UCSD-AML1 (cell line): Measurements from ENCODE around the gene TAF11L11.
"Not testable (repeated sequence)": the region's sequence is repeated elsewhere in the genome, so short reads cannot be mapped to it uniquely, and the experiment has no call there.

Experiments used
- DNase-seq: peaks from one replicate; lab custom pipeline; 2025; ENCODE audit not compliant: unreplicated experiment; lab: John Stamatoyannopoulos, UW

TAF11L11 gene

DNA sequence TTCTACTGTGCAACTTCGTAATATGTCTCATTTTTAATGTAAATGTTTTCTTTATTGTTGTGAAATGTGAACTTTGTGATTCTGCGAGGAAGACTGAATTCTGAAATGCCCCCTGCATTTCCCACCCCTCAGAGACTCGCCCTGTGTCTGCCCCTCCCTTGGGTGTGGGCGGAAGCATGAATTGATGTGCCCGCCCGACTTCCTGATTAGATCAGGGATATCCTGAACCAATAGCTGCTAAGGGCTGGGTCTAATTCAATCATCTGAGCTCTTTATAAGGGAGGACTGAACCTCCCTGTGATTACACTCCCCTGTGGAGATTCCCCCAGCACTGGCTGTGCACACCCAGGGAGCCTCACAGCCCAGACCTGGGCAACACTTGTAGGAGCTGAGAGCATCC, at the start of gene TAF11L11:
Gene TAF11L11 (plus strand): TSS at position 304 of the 400 bp plus-strand sequence.
- DNase-seq: not testable (repeated sequence)

DNA sequence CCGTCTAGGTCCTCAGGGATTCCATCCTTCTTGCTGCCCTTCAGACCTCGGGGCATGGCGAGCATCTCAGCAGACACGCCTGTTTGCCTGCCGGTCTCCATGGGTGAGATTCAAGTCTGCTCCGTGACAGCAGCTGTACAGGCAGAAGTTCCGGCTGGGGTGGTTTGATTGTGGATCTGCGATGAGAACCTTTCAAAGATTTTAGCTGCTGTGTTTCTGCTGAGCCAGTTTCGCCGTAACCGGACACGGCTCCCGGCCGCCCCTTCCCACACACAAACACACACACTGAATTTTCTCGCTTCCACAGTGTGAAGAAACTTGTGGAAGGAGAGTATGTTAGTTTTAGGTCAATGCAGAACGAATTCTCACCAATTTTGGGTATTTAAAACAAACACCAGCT, 18.3 kb upstream of the TAF11L11 start, which contains the start of gene TAF11L7:
Gene TAF11L7 (minus strand): TSS at position 101 of the 400 bp plus-strand sequence.
- not testable (repeated sequence) for DNase-seq

DNA sequence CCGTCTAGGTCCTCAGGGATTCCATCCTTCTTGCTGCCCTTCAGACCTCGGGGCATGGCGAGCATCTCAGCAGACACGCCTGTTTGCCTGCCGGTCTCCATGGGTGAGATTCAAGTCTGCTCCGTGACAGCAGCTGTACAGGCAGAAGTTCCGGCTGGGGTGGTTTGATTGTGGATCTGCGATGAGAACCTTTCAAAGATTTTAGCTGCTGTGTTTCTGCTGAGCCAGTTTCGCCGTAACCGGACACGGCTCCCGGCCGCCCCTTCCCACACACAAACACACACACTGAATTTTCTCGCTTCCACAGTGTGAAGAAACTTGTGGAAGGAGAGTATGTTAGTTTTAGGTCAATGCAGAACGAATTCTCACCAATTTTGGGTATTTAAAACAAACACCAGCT, 13.1 kb upstream of the TAF11L11 start, which contains the start of gene TAF11L8:
Gene TAF11L8 (minus strand): TSS at position 101 of the 400 bp plus-strand sequence.
- DNase-seq: not testable (repeated sequence)

DNA sequence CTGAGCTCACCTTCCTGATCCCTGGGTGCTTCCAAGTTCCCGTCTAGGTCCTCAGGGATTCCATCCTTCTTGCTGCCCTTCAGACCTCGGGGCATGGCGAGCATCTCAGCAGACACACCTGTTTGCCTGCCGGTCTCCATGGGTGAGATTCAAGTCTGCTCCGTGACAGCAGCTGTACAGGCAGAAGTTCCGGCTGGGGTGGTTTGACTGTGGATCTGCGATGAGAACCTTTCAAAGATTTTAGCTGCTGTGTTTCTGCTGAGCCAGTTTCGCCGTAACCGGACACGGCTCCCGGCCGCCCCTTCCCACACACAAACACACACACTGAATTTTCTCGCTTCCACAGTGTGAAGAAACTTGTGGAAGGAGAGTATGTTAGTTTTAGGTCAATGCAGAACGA, 9.7 kb upstream of the TAF11L11 start, which contains the start of gene TAF11L9:
Gene TAF11L9 (minus strand): TSS at position 140 of the 400 bp plus-strand sequence.
- not testable (repeated sequence) for DNase-seq

DNA sequence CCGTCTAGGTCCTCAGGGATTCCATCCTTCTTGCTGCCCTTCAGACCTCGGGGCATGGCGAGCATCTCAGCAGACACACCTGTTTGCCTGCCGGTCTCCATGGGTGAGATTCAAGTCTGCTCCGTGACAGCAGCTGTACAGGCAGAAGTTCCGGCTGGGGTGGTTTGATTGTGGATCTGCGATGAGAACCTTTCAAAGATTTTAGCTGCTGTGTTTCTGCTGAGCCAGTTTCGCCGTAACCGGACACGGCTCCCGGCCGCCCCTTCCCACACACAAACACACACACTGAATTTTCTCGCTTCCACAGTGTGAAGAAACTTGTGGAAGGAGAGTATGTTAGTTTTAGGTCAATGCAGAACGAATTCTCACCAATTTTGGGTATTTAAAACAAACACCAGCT, 6.3 kb upstream of the TAF11L11 start, which contains the start of gene TAF11L10:
Gene TAF11L10 (minus strand): TSS at position 101 of the 400 bp plus-strand sequence.
- DNase-seq: not testable (repeated sequence)

DNA sequence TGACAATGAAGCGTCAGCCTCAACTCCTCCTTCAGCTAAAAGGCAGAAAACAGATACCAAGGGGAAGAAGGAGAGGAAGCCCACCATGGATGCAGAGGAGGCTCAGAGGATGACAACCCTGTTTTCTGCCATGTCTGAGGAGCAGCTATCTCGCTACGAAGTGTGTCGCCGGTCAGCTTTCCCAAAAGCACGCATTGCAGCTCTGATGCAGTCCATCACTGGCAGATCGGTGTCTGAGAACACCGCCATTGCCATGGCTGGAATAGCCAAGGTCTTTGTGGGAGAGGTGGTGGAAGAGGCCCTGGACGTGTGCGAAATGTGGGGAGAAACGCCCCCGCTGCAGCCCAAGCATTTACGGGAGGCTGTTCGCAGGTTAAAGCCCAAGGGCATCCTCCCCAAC, 968 bp downstream of the TAF11L11 start:
- DNase-seq: no peak

DNA sequence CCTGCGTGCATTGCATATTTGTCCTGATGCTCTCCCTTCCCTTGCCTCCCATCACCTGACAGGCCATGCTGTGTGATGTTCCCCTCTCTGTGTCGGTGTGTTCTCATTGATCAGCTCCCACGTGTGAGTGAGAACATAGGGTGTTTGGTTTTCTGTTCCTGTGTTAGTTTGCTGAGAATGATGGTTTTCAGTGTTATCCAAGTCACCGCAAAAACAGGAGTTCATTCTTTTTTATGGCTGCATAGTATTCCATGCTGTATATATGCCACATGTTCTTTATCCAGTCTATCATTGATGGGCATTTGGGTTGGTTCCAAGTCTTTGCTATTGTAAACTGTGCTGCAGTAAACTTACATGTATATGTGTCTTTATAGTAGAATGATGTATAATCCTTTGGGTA, 3.5 kb downstream of the TAF11L11 start:
- not testable (repeated sequence) for DNase-seq

DNA sequence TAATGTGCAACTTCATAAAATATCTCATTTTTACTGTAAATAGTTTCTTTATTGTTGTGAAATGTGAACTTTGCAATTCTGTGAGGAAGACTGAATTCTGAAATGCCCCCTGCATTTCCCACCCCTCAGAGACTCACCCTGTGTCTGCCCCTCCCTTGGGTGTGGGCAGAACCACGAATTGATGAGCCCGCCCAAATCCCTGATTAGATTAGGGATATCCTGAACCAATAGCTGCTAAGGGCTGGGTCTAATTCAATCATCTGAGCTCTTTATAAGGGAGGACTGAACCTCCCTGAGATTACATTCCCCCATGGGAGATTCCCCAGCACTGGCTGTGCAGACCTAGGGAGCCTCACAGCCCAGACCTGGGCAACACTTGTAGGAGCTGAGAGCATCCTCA, 6.1 kb downstream of the TAF11L11 start, which contains the start of gene TAF11L12:
Gene TAF11L12 (plus strand): TSS at position 301 of the 400 bp plus-strand sequence.
- not testable (repeated sequence) for DNase-seq

DNA sequence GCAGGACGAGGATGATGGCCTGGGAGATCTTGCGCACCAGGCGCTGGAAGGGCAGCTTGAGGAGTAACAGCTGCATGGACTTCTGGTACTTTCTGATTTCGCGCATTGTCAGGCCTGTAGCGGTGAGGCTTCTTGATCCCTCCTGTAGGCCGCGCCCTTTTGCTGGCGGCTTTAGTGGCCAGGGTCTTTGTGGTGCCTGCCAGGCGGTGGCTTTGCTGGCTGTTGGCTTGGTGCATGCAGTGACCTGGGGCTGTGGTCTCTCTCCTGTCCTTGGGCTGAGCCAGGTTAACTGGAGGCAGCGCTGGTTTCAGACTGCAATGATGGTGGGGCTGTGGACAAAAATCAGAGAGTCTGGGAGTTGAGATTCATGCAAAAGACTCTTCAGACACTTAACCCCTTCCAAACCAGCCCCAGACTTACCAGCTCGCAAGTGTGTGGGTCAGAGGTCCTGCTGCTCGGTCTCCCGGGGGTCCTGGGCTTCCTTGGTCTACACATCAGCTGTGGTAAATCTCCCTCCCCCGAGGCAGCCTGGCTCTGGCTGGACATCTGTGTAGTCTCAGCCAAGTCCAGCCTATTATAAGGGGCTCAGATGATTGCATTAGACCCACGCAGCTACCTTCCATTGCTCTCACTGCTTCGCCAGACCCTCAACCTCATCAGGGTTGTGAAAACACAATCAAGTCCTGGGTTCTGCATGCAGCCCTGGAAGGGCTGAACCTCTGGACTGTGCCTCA, 11.1 kb downstream of the TAF11L11 start:
- DNase-seq: no peak

DNA sequence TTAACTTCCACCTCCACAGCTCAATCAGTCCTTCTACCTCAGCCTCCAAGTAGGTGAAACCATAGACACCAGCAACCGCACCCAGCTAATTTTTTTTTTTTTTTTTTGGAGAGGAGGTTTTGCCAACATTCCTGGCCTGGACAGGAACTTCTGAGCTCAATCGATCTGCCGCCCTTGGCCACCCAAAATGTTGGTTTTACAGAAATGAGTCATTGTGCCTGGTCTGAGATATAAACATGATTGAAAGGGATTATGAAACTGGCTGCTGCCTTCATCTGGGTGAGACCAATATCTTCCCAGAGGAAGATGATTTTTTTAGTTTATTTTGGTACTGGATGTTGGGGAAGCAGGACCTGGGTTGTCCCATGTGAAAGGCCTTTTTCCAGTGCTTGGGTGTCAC, 15.4 kb downstream of the TAF11L11 start:
- no peak for DNase-seq

DNA sequence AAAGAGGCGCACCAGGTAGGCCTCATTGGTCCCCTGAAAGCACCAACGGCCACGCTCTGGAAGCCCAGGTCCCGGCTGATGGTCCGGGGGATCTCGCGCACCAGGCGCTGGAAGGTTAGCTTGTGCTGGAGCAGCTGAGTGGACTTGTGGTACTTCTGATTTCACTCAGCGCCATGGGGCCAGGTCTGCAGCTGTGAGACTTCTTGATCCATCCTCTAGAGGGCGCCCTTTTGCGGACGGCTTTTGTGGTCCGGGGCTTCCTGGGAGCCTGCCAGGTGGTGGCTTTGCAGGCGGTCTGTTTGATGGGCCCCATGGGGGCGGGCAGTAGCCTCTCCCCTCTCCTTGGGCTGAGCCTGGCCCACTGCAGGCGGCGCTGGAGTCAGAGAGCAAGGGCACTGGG, 16.6 kb downstream of the TAF11L11 start:
- DNase-seq: no peak

DNA sequence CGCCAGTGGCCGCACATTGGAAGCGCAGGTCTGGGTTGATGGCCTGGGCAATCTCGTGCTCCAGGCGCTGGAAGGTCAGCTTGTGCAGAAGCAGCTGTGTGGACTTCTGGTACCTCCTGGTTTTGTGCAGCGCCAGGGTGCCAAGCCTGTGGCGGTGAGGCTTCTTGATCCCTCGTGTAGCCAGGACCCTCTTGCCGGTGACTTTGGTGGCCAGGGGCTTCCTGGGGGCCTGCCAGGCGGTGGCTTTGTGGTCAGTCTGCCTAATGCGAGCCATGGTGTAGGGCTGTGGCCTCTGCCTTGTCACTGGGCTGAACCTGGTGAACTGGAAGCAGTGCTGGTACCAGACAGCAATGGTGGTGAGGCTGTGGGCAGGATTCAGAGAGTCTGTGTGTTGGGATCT, 21.7 kb downstream of the TAF11L11 start:
- DNase-seq: no peak

DNA sequence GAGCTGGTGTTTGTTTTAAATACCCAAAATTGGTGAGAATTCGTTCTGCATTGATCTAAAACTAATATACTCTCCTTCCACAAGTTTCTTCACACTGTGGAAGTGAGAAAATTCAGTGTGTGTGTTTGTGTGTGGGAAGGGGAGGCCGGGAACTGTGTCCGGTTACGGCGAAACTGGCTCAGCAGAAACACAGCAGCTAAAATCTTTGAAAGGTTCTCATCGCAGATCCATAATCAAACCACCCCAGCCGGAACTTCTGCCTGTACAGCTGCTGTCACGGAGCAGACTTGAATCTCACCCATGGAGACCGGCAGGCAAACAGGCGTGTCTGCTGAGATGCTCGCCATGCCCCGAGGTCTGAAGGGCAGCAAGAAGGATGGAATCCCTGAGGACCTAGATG, 27.8 kb downstream of the TAF11L11 start, which contains the start of gene TAF11L13:
Gene TAF11L13 (plus strand): TSS at position 301 of the 400 bp plus-strand sequence.
- DNase-seq: not testable (repeated sequence)

DNA sequence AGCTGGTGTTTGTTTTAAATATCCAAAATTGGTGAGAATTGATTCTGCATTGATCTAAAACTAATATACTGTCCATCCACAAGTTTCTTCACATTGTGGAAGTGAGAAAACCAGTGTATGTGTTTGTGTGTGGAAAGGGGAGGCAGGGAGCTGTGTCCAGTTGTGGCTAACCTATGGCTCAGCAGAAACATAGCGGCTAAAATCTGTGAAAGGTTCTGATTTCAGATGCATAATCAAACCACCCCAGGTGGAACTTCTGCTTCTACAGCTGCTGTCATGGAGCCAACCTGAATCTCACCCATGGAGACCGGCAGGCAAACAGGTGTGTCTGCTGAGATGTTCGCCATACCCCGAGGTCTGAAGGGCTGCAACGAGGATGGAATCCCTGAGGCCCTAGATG, 30.2 kb downstream of the TAF11L11 start, which contains the start of gene TAF11L14:
Gene TAF11L14 (plus strand): TSS at position 301 of the 400 bp plus-strand sequence.
- no peak for DNase-seq

DNA sequence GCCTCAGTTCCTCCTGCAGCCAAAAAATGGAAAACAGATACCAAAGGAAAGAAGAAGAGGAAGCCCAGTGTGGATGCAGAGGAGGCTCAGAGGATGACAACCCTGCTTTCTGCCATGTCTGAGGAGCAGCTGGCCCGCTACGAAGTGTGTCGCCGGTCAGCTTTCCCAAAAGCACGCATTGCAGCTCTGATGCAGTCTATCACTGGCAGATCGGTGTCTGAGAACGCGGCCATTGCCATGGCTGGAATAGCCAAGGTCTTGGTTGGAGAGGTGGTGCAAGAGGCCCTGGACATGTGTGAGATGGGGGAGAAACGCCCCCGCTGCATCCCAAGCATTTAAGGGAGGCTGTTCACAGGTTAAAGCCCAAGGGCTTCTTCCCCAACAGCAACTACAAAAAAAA, 45.2 kb downstream of the TAF11L11 start:
- DNase-seq: not testable (repeated sequence)

DNA sequence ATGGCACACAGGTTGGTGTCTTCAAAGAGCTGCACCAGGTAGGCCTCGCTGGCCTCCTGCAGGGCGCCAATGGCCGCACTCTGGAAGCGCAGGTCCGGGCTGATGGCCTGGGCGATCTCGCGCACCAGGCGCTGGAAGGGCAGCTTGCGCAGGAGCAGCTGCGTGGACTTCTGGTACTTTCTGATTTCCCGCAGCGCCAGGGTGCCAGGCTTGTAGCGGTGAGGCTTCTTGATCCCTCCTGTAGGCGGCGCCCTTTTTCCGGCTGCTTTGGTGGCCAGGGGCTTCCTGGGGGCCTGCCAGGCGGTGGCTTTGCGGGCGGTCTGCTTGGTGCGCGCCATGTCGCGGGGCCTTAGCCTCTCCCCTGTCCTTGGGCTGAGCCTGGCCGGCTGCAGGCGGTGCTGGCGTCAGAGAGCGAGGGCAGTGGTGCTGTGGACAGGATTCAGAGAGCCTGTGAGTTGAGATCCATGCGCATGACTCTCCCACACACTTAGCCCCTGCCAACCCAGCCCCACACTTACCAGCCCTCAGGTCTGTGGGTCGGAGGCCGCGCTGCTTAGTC, 51.3 kb downstream of the TAF11L11 start:
- not testable (repeated sequence) for DNase-seq
